RKO (cell line): ENCODE measurements around the gene ZNF14.
"Not testable (repeated sequence)": the region's sequence is repeated elsewhere in the genome, so short reads cannot be mapped to it uniquely, and the experiment has no call there.

ENCODE experiments used
- DNase-seq: peaks from one replicate; pipeline ENCODE4 v3.0.0-alpha.2; 2016; ENCODE audit warnings: low spot score

Gene ZNF14

DNA sequence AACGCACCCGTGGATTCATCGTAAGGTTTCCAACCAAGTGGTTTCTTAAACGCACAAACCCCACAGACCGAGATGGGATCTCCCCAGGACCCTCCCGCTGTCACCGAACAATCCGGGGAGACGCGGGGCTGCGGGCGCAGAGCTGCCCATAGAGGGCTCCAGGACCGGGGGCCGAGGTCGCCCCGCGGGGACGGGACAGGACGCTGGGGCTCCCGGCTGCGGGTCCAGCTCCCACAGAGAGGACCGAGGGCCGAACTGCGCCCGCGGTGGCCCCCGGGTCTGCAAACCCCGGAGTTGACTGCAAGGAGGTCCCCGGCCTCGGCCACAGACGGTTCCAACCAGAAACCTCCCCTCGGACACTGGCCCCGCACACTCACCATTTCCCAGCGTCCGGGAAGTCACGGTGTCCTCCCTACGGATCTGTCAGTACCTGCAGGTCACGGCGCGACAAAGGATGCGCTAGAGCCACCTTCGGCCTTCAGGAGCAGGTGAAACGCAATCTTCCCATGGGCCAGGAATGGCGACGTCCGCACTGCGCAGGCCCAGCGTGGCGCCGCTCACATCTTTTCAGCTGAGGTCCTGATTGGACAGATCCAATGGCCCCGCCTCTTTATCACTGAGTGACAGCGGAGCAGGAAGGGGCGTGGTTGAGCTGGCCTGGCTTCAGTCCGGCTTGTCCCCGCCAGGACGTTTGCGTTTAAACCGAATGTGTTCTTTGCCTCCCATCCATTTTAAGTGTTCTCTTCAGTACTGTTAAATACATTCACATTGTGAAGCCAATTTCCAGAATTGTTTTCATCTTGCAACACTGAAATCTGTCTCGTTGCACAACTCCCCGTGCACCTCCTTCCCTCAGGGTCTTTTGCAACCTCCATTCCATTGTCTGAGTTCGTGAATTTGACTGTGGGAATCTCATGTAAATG, at the start of gene ZNF14:
ZNF14 (minus strand) TSS at position 534 of the 923 bp plus-strand sequence; CDS start at position 380, 154 bp downstream.
- DNase-seq, result peak; percentile 97

GRCh38 chr19:19781791-19782190, 48.9 kb upstream of the ZNF14 start:
- not testable (repeated sequence) for DNase-seq

GRCh38 chr19:19778666-19779065, 45.8 kb upstream of the ZNF14 start:
- DNase-seq, result no peak

DNA sequence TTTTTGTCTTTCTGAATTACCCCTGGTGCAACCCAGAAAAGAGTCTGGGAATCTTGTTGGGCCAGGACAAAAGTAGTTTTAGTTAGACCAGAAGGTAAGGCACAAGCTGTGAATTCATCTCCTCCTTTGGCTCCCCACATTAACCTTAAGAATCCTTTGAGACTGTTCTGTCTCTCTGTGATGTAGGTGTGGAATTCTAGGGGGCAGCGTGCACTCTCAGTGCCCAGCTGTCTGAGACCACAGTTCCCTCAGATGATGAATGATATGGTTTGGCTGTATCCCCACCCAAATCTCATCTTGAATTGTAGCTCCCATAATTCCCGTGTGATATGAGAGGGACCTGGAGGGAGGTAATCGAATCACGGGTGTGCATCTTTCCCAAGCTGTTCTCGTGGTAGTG, 44.8 kb upstream of the ZNF14 start:
- DNase-seq, result peak; percentile 25

- peak; percentile 98 for DNase-seq
Observed at GRCh38 chr19:19776206-19777008, 43.5 kb upstream of the ZNF14 start.

DNA sequence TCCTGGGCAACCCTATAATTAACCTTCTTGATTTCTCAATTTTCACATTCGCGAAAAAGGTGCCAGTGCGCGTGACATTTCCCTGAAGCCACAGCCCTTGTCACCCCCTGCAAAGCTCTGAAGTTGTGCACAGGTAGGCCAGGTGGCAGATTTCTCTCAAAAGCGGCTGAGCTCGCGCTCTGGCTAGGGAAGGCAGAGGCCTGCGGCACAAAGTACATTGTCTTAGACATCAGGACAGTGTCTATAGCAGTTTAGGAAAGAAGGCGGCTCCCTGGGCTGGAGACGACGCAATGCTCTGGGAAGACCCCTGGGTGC, 42.9 kb upstream of the ZNF14 start:
- DNase-seq, result no peak

DNA sequence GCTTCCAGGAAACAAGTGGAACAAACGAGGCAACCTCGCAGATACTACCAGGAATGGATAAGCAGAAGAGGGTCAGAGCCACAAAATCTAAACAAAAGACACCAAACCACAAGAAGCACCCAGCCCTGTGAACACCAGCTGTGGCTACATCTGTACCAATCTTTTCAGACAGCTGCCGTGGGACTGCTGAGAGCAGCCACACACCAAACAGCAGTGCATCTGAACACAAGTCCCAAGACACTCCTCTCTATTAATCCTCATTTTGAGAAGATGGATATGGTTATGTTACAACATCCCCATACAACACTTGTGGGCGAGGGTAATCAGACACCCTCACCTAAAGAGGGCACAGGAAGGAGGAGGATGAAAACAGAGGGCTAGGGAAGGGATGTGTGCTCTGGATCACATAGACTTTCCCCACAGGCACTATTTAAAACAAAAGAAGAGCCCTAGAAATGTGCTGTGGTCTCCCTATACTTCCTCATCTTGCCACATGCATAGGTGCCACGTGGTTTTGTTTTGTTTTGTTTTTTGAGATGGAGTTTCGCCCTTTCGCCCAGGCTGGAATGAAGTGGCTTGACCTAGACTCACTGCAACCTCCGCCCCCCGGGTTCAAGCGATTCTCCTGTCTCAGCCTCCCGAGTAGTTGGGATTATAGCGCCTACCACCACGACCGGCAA, 41.6 kb upstream of the ZNF14 start:
- no peak for DNase-seq

DNA sequence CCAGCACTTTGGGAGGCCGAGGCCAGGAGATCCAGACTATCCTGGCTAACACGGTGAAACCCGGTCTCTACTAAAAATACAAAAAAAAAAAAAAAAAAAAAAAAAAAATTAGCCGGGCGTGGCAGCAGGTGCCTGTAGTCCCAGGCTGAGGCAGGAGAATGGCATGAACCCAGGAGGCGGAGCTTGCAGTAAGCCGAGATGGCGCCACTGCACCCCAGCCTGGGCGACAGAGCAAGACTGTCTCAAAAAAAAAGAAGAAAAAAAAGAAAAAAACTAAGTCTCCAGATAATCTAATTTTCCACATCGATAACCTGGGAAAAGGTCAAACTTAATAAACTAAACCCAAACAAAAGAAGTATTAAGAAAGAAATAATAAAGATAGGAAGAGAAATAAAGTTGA, 39.1 kb upstream of the ZNF14 start:
- DNase-seq, result not testable (repeated sequence)

- DNase-seq, result not testable (repeated sequence)
Observed at GRCh38 chr19:19769971-19770370, 37.1 kb upstream of the ZNF14 start.

GRCh38 chr19:19758164-19758563, 25.3 kb upstream of the ZNF14 start:
- no peak for DNase-seq

DNA sequence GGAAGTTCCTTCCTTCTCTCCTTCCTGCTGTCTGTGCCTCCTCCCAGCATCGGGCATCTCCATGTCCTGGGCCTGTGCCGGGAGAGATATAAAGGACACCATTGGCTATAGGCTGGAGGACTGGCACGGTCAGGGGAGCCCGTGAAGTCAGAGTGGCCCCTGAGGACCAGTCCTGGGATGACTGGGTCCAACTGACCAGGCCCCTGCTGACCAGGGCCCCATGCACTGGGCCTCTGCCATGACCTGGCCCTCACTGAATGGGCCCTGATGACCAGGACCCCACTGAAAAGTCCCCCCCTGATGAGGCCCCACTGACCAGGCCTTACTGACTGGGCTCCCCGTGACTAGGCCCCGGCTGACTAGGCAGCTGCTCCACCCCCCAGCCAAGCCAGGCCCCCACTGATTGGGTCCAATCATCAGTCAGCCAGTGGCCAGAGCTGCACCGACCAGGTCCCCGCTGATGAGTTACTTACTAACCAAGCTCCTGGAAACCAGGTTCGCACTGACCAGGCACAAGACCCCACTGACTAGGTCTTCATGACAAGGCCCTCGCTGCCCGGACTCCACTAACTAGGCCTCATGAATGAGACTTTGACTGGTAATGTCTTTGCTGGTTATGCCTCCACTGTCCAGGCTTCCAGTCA, 20.0 kb upstream of the ZNF14 start:
- DNase-seq, result no peak

GRCh38 chr19:19751846-19752245, 18.9 kb upstream of the ZNF14 start:
- no peak for DNase-seq

GRCh38 chr19:19750842-19751790, 18.2 kb upstream of the ZNF14 start:
- no peak for DNase-seq

DNA sequence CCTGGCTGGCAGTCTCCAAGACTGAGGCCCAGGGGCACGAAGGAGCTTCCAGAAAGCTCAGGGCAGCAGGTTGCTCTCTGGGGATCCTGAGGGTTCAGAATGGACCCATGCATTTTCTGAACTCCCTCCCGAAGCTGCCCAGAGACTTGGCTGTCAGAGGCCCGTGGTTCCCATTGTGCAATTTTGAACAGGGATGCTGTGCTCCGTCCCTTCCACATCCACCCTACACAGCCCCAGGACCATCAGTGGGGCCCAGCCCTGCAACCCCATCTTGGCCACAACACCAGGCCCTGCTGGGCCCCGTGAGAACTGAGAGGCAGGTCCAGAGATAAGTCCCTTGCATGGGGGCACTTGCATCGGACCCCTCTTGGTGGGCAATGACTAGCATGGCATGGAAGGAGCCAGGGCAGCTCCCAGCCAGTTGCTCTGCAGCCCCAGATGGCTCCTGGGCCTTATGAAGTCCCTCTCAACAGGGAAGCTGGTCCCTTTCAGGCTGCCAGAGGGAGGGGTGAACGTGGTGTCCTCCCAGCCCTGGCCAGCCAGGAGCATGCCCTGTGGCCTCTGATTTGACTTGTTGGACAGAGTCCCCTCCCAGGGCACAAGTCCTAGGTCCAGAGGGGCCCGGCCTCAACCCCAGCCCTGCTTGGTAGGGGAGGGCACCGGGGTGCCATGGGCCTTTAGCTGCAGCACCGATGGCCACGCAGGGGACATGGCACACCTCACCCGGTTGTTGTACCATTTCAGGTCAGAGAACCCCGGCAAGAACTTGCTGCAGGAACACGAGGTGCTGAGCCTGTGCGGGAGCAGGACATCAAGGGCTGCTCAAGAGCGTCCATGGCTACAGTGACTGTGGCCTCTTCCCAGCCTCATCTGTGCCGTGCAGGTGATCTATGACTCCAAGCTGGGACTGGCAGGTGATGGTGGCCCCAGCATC, 17.3 kb upstream of the ZNF14 start:
- DNase-seq, result no peak

DNA sequence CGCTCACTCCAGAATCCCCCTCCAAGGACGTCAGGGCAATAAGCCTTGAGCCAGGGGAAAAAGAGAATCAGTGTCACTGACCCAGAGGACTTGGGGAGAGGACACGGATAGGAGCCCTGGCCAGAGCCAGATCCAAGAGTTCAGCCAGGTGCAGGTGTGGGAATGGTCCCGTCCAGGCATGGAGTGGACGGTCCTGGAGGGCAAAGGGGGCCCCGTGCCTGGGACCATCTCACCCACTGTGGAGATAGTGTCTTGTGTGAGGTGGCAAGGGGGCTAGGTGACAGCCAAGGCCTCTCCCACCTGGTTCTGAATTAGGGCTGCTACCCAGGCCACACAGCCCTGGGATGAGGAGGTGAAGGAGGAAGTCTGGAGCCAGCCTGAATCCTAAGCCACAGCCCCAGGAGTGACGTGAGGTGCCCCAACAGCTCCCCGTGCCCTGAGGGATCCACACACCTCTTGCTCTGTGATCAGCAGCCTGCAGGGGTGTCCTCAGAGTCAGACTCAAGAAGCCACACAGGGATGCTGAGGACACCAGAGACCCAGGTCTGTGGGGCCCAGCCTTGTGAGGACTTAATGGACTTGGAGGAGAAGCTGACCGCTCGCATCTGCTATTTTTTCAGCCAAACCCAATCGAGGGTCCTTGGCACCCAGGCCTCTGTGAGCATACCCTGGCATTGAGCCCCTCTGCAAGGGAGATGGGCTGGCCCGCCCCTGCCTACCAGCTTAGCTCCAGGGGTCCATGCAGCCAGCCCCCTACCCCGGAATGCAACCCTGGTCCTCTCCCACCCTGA, 16.4 kb upstream of the ZNF14 start:
- no peak for DNase-seq

- DNase-seq, result no peak
Observed at GRCh38 chr19:19748249-19748938, 15.5 kb upstream of the ZNF14 start.

DNA sequence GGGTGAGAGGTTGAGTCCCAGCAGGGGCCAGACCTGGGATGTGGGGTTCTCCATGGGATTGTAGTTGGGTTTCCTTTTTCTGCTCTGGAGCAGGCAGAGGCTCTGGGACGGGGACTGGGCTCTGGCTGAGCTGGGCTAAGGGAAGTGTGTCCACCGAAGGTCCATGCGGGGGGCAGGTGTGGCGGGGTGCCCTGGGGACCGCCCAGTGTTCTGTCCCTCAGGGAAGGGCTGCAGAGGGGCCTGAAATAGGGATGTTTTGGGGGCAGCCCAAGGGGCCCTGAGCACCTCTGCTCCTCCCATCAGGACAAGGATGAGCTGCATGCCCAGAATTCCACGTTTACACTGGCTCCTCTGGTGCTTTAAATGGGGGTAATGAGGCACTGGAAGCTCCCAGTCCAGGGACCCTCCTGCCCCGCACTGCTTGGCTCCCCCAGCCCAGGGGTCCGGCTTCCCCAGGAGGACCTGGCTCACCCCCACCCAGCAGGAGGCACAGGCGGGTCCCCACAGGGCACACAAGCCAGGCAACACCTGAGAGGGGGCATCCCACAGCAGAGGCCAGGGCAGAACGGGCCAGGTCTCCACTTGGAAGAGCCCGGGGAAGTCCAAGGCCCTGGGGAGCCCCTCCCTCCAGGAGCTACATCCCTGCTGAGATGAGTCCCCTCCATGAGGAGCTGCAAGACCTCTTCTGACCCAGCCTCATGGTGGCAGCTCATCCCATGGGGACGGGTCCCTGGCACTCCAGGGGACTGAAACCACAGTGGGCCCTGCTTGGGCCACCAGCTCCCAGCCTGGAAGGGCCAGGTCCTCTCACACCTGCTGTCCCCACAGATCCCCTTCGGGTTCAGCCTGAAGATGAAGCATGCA, 14.7 kb upstream of the ZNF14 start:
- DNase-seq, result no peak
